Mesothelial cell of epicardium (in vitro differentiated cells): ENCODE measurements around the gene ANKRD65. TPM values are rescaled to one million over a fixed set of nuclear protein-coding genes. Genes with fewer than 3 reads are reported as not detected.

ENCODE experiments used
- DNase-seq, 2 experiments: peaks; one replicate each; pipeline ENCODE4 v3.0.0; 2021; ENCODE audit warnings: low spot score in 2 of 2; ENCODE audit not compliant: unreplicated experiment in 2 of 2
- H3K27ac Mint-ChIP-seq: 2 replicates; pipeline ENCODE4 v1.8.0; 2021; ENCODE audit warnings: mixed read lengths
- H3K27me3 Mint-ChIP-seq: 2 replicates; pipeline ENCODE4 v1.8.0; 2021; ENCODE audit warnings: low read depth, mixed read lengths
- H3K36me3 Mint-ChIP-seq: 2 replicates; pipeline ENCODE4 v1.8.0; 2021; ENCODE audit warnings: mixed read lengths
- H3K4me1 Mint-ChIP-seq: 2 replicates; pipeline ENCODE4 v1.8.0; 2021; ENCODE audit warnings: mixed read lengths
- H3K4me3 Mint-ChIP-seq: 2 replicates; pipeline ENCODE4 v1.8.0; 2021; ENCODE audit warnings: mild to moderate bottlenecking, moderate library complexity, mixed read lengths
- H3K9me3 Mint-ChIP-seq: 2 replicates; pipeline ENCODE4 v1.8.0; 2021; ENCODE audit warnings: mixed read lengths
- total RNA-seq: library from RNA; stranded (reverse); gene quantifications from 3 replicates; pipeline ENCODE4 v1.2.1, GENCODE V29; 2021
- TF ChIP-seq, protein P1 (sequence below): fragments of 200-600 bp; sonication (generic); IDR thresholded peaks from one replicate; pipeline ENCODE4 v1.5.0; 2021; ENCODE audit warnings: antibody characterized with exemption; ENCODE audit not compliant: unreplicated experiment

Gene ANKRD65
- total RNA-seq, 1 donor from 2014 or later, result 12.3 TPM

DNA sequence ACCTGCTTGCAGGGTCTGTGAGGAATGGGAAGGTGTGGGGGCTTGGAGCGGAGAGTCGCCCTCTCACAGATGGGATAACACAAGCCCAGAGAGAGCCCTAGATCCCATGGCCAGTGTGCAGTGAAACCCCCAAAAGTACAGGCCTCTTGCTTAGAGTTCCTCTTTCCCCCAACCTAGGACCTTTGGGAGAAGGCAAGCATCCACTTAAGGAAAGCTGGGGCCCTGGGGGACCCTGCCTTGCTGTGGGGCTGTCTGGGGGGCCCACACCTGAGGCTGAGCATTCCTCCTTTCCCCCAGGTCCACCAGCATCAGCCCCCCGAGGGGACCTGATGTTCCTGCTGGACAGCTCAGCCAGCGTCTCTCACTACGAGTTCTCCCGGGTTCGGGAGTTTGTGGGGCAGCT is 15.6 kb upstream of the ANKRD65 start:
- TF ChIP-seq, protein P1, sequence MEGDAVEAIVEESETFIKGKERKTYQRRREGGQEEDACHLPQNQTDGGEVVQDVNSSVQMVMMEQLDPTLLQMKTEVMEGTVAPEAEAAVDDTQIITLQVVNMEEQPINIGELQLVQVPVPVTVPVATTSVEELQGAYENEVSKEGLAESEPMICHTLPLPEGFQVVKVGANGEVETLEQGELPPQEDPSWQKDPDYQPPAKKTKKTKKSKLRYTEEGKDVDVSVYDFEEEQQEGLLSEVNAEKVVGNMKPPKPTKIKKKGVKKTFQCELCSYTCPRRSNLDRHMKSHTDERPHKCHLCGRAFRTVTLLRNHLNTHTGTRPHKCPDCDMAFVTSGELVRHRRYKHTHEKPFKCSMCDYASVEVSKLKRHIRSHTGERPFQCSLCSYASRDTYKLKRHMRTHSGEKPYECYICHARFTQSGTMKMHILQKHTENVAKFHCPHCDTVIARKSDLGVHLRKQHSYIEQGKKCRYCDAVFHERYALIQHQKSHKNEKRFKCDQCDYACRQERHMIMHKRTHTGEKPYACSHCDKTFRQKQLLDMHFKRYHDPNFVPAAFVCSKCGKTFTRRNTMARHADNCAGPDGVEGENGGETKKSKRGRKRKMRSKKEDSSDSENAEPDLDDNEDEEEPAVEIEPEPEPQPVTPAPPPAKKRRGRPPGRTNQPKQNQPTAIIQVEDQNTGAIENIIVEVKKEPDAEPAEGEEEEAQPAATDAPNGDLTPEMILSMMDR, result no peak
- Mint-ChIP-seq H3K27me3 (no peaks in the 10 kb centered on the region), H3K4me3 (peak overlapping the region; percentile 77), H3K27ac (peak overlapping the region; percentile 69), H3K36me3 (peaks cover 4% of the 10 kb centered on the region), H3K9me3 (no peaks in the 10 kb centered on the region), H3K4me1 (peaks cover 40% of the 10 kb centered on the region)
- DNase-seq, result no peak

- no peak for DNase-seq
- TF ChIP-seq, protein P1, result no peak
- Mint-ChIP-seq H3K4me1 (peaks cover 44% of the 10 kb centered on the region), H3K27me3 (no peaks in the 10 kb centered on the region), H3K36me3 (peaks cover 4% of the 10 kb centered on the region), H3K27ac (peak overlapping the region; percentile 69), H3K9me3 (no peaks in the 10 kb centered on the region), H3K4me3 (peak overlapping the region; percentile 77)
Measured at GRCh38 chr1:1435911-1436629, 15.0 kb upstream of the ANKRD65 start.

GRCh38 chr1:1435106-1435903 is 14.2 kb upstream of the ANKRD65 start, which contains the start of gene VWA1:
Gene VWA1, plus strand, starts transcription at chr1:1435690. Its CDS starts 59 bp downstream, at chr1:1435749.
- H3K36me3 Mint-ChIP-seq, result no peaks in the 10 kb centered on the region
- H3K4me3 Mint-ChIP-seq, result peak within 1 kb of the TSS; percentile 77
- peak within 1 kb of the TSS; percentile 95 for H3K27ac Mint-ChIP-seq
- peaks cover 41% of the 10 kb centered on the region for H3K4me1 Mint-ChIP-seq
- H3K9me3 Mint-ChIP-seq, result no peaks in the 10 kb centered on the region
- H3K27me3 Mint-ChIP-seq, result no peaks in the 10 kb centered on the region
- TF ChIP-seq, protein P1, result no peak
- DNase-seq, result peak; percentile 68 to 89

DNA sequence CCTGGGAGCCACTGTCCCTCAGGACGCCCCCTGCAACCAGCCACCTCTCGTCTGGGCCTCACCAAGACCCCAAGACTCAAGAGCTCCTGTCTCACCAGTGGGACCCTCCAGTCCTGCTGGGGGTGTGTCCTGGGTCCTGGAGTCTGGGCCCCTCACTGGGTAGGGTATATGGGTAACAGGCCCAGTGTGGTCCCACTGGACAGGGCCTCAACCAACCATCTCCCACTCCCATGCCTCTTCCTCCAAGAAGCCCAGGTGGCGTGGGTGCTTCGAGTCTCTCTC is 13.7 kb upstream of the ANKRD65 start:
- TF ChIP-seq, protein P1, result no peak
- no peaks in the 10 kb centered on the region for H3K36me3 Mint-ChIP-seq
- DNase-seq, result no peak
- peaks cover 46% of the 10 kb centered on the region for H3K4me1 Mint-ChIP-seq
- peak overlapping the region; percentile 68 for H3K4me3 Mint-ChIP-seq
- H3K27me3 Mint-ChIP-seq, result no peaks in the 10 kb centered on the region
- H3K9me3 Mint-ChIP-seq, result no peaks in the 10 kb centered on the region
- peak overlapping the region; percentile 95 for H3K27ac Mint-ChIP-seq

DNA sequence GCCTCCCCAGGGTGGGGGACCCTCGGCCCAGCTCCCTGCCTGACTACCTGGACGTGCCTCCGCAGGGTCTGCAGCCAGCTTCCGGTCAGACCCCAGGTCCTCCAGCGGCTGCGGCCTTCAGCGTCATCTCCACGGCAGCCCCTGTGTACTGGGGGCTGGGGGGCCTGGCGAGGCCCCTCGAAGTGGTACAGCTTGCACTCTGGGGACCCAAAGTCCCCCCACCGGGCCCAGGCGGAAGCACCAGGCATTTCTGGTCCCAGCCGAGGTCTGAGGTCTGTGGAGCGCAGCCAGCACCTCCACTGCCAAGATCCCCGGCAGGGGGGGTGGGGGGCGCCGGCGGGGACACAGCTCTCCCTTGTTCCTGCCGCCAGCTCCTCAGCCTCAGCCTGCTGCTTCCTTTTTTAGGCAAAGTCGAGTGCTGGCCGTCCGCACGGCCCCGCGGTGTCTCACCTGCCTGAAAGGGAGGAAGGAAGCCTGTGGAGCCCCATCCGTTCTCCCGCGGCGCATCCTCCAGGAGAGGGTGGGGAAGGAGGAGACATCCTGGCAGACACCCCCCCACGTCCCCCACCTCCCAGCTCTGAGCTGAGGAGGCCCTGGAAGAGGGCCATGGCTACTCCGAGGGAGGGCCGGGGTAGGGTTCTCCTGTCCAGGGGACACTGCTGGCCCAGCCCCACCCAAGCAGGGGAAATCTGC is 13.2 kb upstream of the ANKRD65 start:
- TF ChIP-seq, protein P1, result no peak
- Mint-ChIP-seq H3K9me3 (no peaks in the 10 kb centered on the region), H3K27me3 (no peaks in the 10 kb centered on the region), H3K4me1 (peaks cover 51% of the 10 kb centered on the region), H3K4me3 (peak overlapping the region; percentile 68), H3K36me3 (no peaks in the 10 kb centered on the region), H3K27ac (peak overlapping the region; percentile 95)
- DNase-seq, result peak in 1 of 2 experiments; percentile 74
